GM23338 (cell line): ENCODE results near the gene ITIH6. TPM values are rescaled to one million over a fixed set of nuclear protein-coding genes. Genes with fewer than 3 reads are reported as not detected.
"Not testable (repeated sequence)": the region's sequence is repeated elsewhere in the genome, so short reads cannot be mapped to it uniquely, and the experiment has no call there.

ENCODE experiments used
- ATAC-seq: fragments of 200-7000 bp; cut with Tn5 transposase; 3 replicates; pipeline ENCODE4 v1.9.1; 2020
- DNase-seq: peaks from one replicate; pipeline ENCODE4 v3.0.0-alpha.2; 2015; ENCODE audit warnings: low spot score
- H2AFZ ChIP-seq: fragments of 200-600 bp; sonication (generic); 2 replicates; pipeline ENCODE4 v1.8.0; 2016; ENCODE audit warnings: antibody characterized with exemption, mild to moderate bottlenecking, moderate library complexity
- H3F3A ChIP-seq: fragments of 200-600 bp; sonication (generic); replicated peaks from 2 replicates; pipeline ENCODE4 v1.8.0; 2017; ENCODE audit warnings: antibody characterized with exemption, mixed run types, low read depth
- H3K27ac ChIP-seq: fragments of 200-600 bp; sonication (generic); 2 replicates; pipeline ENCODE4 v1.6.1; 2016; ENCODE audit warnings: low read depth
- H3K27me3 ChIP-seq: fragments of 200-600 bp; sonication (generic); 2 replicates; pipeline ENCODE4 v1.8.0; 2016; ENCODE audit warnings: mild to moderate bottlenecking, mixed run types, moderate library complexity; ENCODE audit not compliant: insufficient read depth
- H3K36me3 ChIP-seq: fragments of 200-600 bp; sonication (generic); 2 replicates; pipeline ENCODE4 v1.8.0; 2016; ENCODE audit warnings: mild to moderate bottlenecking; ENCODE audit not compliant: insufficient read depth
- H3K4me1 ChIP-seq: fragments of 200-600 bp; sonication (generic); 2 replicates; pipeline ENCODE4 v1.8.0; 2016; ENCODE audit warnings: mild to moderate bottlenecking, moderate library complexity; ENCODE audit not compliant: insufficient read depth
- H3K4me2 ChIP-seq: fragments of 200-600 bp; sonication (generic); 2 replicates; pipeline ENCODE4 v1.7.1; 2017; ENCODE audit warnings: mixed run types
- H3K4me3 ChIP-seq: fragments of 200-600 bp; sonication (generic); 2 replicates; pipeline ENCODE4 v1.6.1; 2016; ENCODE audit warnings: mixed run types
- H3K79me2 ChIP-seq: fragments of 200-600 bp; sonication (generic); replicated peaks from 2 replicates; pipeline ENCODE4 v1.8.0; 2017; ENCODE audit warnings: mild to moderate bottlenecking; ENCODE audit not compliant: insufficient read depth
- H3K9me2 ChIP-seq: fragments of 200-600 bp; sonication (generic); 2 replicates; pipeline ENCODE4 v1.8.0; 2017; ENCODE audit not compliant: insufficient read depth
- H4K20me1 ChIP-seq: fragments of 200-600 bp; sonication (generic); replicated peaks from 2 replicates; pipeline ENCODE4 v1.8.0; 2017; ENCODE audit warnings: mild to moderate bottlenecking; ENCODE audit not compliant: insufficient read depth
- H3K27ac Mint-ChIP-seq: 2 replicates; pipeline ENCODE4 v1.8.0; 2020; ENCODE audit warnings: inconsistent platforms, mild to moderate bottlenecking, moderate library complexity, mixed read lengths
- H3K27me3 Mint-ChIP-seq: 3 replicates; pipeline ENCODE4 v1.8.0; 2022; ENCODE audit warnings: low read depth, mild to moderate bottlenecking, moderate library complexity, mixed read lengths, inconsistent platforms; ENCODE audit not compliant: insufficient read depth, poor library complexity
- H3K36me3 Mint-ChIP-seq: 3 replicates; pipeline ENCODE4 v1.8.0; 2021; ENCODE audit warnings: low read depth, mild to moderate bottlenecking, inconsistent platforms, moderate library complexity, mixed read lengths
- H3K4me1 Mint-ChIP-seq: 3 replicates; pipeline ENCODE4 v1.8.0; 2020; ENCODE audit warnings: mild to moderate bottlenecking, inconsistent platforms, mixed read lengths
- H3K4me3 Mint-ChIP-seq: 3 replicates; pipeline ENCODE4 v1.8.0; 2021; ENCODE audit warnings: moderate library complexity, mild to moderate bottlenecking, inconsistent platforms, mixed read lengths
- H3K9me3 Mint-ChIP-seq: 3 replicates; pipeline ENCODE4 v1.8.0; 2020; ENCODE audit warnings: moderate library complexity, mild to moderate bottlenecking, inconsistent platforms, mixed read lengths
- ZNF331 ChIP-seq: fragments of 250-450 bp; sonication (Bioruptor Pico); IDR thresholded peaks from 2 replicates; pipeline ENCODE4 v1.5.0; 2020; ENCODE audit warnings: low read depth, mild to moderate bottlenecking, moderate library complexity
- ZNF462 ChIP-seq: fragments of 250-450 bp; sonication (Bioruptor Pico); IDR thresholded peaks from 2 replicates; pipeline ENCODE4 v1.5.0; 2020; ENCODE audit warnings: mild to moderate bottlenecking, moderate library complexity
- polyA plus RNA-seq: library from polyadenylated mRNA; unstranded; fragments of >200 nt; fragmentation: Nextera tagmentation; extraction: Ambion mirVana; gene quantifications from 2 replicates; pipeline ENCODE4 v1.2.1, GENCODE V29; 2016
- total RNA-seq: library from RNA; depleted of rRNA; stranded (reverse); fragments of >200 nt; shearing (Covaris generic); gene quantifications from 2 replicates; pipeline ENCODE4 v1.2.3, GENCODE V29; 2014

ITIH6 gene
- total and polyA plus RNA-seq, 2 experiments from 2014 or later, result not detected

- TF ChIP-seq ZNF462 (CRISPR knock-in tag), result no peak
- TF ChIP-seq ZNF331 (CRISPR knock-in tag), result no peak
Observed at GRCh38 chrX:54745676-54746075, 52.4 kb downstream of the ITIH6 start (continued).

- not testable (repeated sequence) for H3K4me3 Mint-ChIP-seq, H2AFZ ChIP-seq, H3F3A ChIP-seq, H3K27me3 Mint-ChIP-seq, H3K4me2 ChIP-seq, H3K27ac ChIP-seq, H3K4me3 ChIP-seq, H4K20me1 ChIP-seq, H3K9me2 ChIP-seq, H3K79me2 ChIP-seq, H3K4me1 ChIP-seq, H3K36me3 ChIP-seq, ATAC-seq, H3K27me3 ChIP-seq, H3K27ac Mint-ChIP-seq, H3K4me1 Mint-ChIP-seq, DNase-seq
- Mint-ChIP-seq H3K36me3 (peaks cover 16% of the 10 kb centered on the region), H3K9me3 (peaks cover 36% of the 10 kb centered on the region)
Observed at GRCh38 chrX:54738567-54738966, 59.5 kb downstream of the ITIH6 start.

GRCh38 chrX:54736298-54736942 lies 61.6 kb downstream of the ITIH6 start:
- not testable (repeated sequence) for H3K27me3 Mint-ChIP-seq, H2AFZ ChIP-seq, H3K9me2 ChIP-seq, H3K36me3 ChIP-seq, H3K27ac Mint-ChIP-seq, DNase-seq, H3K4me3 ChIP-seq, H3K4me3 Mint-ChIP-seq, ATAC-seq, H3K79me2 ChIP-seq, H4K20me1 ChIP-seq, H3K4me1 ChIP-seq, H3K4me2 ChIP-seq, H3F3A ChIP-seq, H3K27ac ChIP-seq, H3K4me1 Mint-ChIP-seq, H3K27me3 ChIP-seq
- Mint-ChIP-seq H3K36me3 (peaks cover 16% of the 10 kb centered on the region), H3K9me3 (peaks cover 39% of the 10 kb centered on the region)
